GM19463 (cell line): Measurements from ENCODE around the gene YAF2.
A peak's percentile ranks its signal among the peaks of the same experiment; 100 is the strongest.

Experiments used
- ATAC-seq: cut with Tn5 transposase; IDR thresholded peaks from one replicate; pipeline ENCODE4 v1.9.1; 2021; ENCODE audit warnings: mild to moderate bottlenecking, moderate library complexity; ENCODE audit not compliant: unreplicated experiment

Gene YAF2, protein sequence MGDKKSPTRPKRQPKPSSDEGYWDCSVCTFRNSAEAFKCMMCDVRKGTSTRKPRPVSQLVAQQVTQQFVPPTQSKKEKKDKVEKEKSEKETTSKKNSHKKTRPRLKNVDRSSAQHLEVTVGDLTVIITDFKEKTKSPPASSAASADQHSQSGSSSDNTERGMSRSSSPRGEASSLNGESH

DNA sequence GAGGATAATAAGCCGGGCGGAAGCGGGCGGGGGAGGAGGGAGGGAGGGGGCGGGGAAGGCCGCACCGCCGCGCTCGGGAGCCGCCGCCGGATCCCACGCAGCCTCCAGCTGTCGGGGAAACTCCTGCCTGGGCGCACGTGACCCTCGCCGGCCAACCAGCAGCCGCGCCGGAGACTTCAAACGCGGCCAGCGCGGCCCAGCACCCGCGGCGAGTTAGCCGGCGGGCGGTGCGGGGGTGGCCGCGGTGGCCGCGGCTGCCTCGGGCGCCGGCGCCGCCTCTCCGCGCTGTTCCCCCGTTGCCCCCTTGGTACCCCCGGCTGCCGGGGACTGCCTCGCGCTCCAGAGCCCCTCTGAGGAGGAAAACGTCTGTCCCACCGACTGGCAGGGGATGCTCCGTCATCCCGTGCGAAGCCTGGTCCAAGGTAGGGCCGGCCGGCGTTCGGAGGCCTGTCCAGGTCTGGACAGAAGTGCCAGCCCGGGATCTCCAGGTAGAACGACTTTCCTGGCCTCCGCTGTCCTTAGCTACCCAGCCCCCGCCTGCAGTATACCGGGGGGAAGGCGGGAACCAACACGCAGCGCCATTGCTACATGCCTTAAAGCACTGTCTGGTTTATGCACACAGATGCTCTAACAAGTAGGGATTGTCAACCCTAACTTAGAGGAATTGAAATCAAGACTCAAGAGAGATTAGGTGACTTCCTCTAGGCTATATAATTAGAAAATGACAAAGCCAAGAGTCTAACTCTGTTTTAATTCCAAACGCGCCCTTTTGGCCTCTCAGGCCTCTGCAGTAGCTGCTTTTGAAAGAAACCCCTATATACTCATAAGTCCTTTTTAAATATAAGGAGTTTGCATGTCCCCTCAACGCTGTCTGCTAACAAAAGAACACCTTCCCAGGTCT is at the start of gene YAF2:
TSS of gene YAF2 (minus strand) at position 9 of the 901 bp plus-strand sequence. CDS start 68 bp downstream, outside the sequence.
- ATAC-seq, result peak; percentile 77

- ATAC-seq, result no peak
Observed at GRCh38 chr12:42286741-42287140, 48.7 kb upstream of the YAF2 start.

- ATAC-seq, result no peak
Observed at GRCh38 chr12:42285431-42285830, 47.4 kb upstream of the YAF2 start.

GRCh38 chr12:42284876-42285275 is 46.8 kb upstream of the YAF2 start:
- no peak for ATAC-seq

- no peak for ATAC-seq
Observed at GRCh38 chr12:42284157-42284556, 46.1 kb upstream of the YAF2 start.

- no peak for ATAC-seq
Observed at GRCh38 chr12:42283739-42284138, 45.7 kb upstream of the YAF2 start.

- no peak for ATAC-seq
Observed at GRCh38 chr12:42282294-42282693, 44.2 kb upstream of the YAF2 start.

DNA sequence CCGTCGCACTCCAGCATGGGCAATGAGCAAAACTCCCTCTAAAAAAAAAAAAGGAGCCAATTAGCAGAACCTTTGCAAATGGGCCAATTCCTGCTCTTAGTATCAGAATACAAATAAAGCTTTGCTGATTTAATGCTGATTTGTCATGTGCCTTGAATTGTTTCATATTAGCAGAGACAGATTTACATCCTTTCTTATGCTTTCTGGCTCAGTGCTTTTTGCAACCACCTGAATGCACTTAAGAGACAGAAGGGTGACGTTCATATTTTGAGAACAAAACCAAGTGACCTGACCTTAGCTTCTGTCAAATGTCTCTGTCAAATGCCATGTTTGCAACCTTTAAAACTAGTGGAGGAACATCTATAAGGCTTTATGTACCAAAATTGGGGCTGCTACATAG is 43.8 kb upstream of the YAF2 start:
- ATAC-seq, result no peak

DNA sequence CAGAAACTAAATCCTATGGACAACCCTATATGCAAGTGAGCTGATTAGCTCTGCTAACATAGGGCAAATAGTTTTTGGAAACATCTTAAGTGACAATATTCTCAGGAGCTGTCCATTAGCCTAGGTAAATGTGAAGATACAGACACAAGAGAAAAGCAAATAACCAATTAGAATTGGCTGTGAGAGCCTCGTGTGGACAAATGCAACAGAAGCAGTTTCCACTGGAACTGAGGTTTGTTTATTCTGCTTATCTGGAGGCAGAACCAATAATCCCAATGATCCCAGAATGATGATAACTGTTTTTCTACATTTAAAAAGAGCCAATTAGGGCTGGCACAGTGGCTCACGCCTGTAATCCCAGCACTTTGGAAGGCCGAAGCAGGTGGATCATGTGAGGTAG is 43.2 kb upstream of the YAF2 start:
- ATAC-seq, result no peak

DNA sequence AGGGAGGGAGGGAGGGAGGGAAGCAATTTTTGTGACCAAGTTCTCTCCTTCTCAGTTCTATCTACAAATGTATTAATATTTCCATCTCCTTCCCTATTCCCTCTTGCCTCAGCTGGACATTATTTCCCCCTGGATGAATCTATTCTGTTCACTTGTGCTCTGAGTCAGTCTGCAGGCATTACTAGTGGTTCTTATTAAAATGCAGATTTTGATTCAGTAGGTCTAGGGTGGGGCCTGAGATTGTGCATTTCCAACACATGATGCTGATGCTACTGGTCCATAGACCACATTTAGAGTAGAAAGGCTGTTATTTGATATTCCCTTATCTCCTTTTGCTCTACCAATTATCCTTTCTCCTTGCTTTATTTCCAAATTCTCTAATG is 40.1 kb upstream of the YAF2 start:
- no peak for ATAC-seq

GRCh38 chr12:42277396-42278127 is 39.5 kb upstream of the YAF2 start:
- ATAC-seq, result no peak

GRCh38 chr12:42275499-42275898 is 37.5 kb upstream of the YAF2 start:
- ATAC-seq, result no peak

DNA sequence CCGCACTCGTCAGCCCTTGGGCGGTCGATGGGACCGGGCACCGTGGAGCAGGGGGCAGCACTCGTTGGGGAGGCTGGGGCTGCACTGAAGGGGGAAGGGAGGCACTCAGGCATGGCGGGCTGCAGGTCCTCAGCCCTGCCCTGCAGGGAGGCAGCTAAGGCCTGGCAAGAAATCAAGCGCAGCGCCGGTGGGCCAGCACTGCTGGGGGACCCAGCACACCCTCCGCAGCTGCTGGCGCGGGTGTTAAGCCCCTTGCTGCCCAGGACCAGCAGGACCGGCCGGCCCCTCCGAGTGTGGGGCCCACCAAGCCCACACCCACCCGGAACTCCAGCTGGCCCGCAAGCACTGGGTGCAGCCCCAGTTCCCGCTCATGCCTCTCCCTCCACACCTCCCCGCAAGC is 35.7 kb upstream of the YAF2 start:
- ATAC-seq, result no peak

DNA sequence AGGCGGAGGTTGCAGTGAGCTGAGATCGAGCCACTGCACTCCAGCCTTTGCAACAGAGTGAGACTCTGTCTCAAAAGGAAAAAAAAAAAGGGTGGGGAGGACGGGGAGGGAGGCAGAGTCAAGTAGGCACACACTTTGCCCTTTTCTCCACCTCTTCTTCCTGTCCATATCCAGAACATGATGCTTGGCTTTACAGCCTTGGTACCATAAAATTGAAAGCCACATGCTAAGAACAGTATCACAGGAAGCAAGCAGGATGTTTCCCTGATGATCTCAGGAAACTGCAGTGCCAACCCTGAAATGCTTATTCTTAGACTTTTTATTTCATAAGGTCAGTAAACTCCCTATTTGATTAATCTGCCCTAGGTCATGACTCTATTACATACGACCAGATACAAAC is 32.5 kb upstream of the YAF2 start:
- ATAC-seq, result no peak

- ATAC-seq, result no peak
Observed at GRCh38 chr12:42267413-42268190, 29.6 kb upstream of the YAF2 start.

DNA sequence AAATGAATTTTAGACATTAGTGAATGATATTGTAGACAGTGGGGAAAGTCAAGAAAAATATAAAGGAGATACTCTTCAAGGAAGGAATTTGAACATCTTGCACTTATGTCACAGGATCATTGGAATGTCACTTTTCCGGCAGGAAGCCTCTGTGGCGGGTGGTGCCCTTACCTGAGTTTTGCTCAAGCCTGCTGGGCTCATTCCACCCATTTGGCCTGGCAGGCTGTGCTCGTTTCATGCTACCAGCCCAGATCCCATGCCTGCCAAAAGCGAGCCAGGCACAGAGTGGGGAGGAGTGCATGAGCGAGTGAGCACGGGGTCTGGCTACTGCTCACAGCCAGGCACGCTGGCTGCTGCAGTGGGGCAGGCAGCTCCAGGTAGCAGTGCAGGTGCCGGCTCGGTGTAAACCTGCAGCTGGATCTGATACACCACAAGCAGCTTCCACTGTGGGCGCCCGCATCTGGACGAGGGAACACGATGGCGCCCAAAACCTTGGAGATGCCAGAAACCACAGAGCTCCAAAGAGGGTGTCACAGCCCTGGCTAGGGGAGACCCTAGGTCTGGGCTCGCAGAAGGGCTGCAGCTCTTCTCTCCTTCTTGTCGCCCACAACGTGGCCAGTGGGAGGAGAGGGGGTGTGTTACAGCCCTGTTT is 28.7 kb upstream of the YAF2 start:
- ATAC-seq, result no peak

DNA sequence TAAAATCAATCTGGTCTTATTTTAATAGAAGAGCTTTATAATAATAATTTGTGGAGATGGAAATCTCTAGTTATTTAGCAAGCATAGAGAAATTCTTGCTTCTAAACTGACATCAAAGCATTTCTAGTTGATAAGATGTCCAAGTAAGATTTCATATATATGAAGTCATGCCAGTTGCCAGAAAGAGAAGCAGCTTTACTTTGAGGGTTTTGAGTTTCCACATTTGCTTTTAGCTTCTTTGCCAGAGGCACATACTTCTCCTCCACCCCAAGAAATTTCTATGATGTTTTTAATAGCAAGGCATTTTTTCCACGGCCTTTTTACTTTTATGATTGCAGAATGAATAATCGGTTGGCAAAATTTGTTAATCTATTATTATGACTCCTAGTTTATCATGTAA is 24.2 kb upstream of the YAF2 start:
- no peak for ATAC-seq

DNA sequence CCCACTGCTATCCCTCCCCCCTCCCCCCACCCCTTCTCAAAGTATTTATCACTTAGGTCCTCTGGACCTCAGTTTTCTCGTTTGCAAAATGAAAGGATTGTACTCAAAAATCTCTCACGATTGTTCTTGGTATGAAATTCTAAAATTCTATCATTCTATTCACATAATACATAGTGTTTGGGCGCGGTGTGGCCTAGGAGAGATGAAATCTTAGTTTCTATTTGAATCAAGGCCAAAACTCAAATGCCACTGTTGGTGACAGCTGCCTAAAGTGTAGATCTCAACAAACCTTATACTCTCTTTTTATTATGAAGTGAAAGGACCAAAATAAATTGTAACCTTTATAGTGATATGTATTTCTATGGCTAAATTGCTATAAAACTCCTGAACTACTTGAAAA is 23.7 kb upstream of the YAF2 start:
- no peak for ATAC-seq

GRCh38 chr12:42260518-42260917 is 22.5 kb upstream of the YAF2 start:
- no peak for ATAC-seq

- no peak for ATAC-seq
Observed at GRCh38 chr12:42259699-42260098, 21.7 kb upstream of the YAF2 start.

GRCh38 chr12:42255866-42256261 is 17.8 kb upstream of the YAF2 start:
- no peak for ATAC-seq
